Hematopoietic multipotent progenitor cell treated with erythropoietin and hydrocortisone succinate and interleukin-3 and kit ligand, for 8 days (in vitro differentiated cells): ENCODE measurements around the gene HTRA3.
"Not testable (repeated sequence)": the region's sequence is repeated elsewhere in the genome, so short reads cannot be mapped to it uniquely, and the experiment has no call there.

ENCODE experiments used
- DNase-seq: peaks from one replicate; pipeline ENCODE4 v3.0.0-alpha.2; 2015

Gene HTRA3

DNA sequence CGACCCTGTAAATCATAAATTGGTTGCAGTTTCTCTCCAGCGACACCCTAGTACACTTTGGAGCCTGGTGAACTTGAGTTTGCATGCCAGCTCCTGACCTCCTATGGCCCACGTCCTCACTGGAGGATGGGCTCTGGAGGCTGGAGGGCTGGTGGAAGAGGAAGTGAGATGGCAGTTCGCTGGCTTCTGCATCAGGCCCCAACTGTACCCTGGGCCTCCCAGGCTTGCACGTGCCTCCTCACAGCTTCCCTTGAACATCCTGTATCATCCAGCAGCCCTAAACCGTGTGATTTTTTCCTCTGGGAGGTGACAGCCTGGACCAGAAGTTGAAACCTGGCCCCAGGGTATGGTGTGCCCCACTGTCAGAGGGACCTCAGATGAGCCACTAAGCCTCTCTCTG is 78.5 kb downstream of the HTRA3 start:
- DNase-seq, result no peak

DNA sequence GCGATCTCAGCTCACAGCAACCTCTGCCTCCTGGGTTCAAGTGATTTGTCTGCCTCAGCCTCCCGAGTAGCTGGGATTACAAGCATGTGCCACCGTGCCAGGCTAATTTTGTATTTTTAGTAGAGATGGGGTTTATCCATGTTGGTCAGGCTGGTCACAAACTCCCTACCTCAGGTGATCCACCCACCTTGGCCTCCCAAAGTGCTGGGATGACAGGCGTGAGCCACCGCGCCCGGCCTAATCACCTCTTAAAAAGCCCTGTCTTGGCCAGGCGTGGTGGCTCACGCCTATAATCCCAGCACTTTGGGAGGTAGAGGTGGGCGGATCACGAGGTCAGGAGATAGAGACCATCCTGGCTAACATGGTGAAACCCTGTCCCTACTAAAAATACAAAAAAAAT is 79.7 kb downstream of the HTRA3 start:
- not testable (repeated sequence) for DNase-seq

DNA sequence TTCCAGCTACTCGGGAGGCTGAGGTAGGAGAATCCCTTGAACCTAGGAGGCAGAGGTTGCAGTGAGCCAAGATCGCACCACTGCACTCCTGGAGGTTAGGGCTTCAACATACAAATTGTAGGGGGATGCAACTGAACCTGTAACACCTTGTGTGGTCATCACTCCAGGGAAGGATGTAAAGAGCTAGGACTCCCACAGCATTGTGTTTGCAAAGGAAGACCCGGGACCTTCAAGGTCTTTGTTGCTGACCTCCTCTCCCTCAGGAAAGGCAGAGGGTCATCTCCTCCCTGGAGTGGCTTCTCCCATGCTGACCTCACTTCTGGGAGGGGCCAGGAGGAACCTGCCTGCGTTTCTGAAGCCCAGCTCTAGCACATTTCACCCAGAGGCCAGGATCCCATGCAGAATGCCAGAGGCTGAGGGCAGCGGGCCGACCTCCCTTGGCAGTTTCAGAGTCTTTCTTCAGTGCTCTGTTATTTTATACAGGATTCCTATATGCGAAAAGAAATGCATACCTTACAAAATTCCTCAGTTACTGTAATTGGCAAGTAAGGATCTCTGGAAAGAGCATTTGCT is 80.2 kb downstream of the HTRA3 start:
- DNase-seq, result no peak

DNA sequence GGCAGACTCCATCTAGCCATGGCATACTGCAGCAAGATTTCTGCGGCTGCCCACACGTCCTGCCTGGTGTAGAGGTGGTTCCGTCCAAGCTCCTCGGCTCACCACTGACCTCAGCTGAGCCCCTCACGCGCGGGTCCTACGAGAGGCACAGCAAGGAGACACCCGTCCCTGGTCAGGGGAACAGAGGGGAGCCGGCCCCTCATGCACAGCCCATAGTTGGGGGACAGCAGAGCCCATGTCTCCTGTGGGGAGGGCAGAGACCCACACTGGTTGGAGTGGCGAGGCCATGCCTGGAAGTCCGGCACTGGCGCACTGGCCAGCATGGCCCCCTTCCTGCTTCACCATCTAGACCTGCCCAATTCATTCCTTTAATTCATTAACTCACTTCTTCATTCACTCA is 80.8 kb downstream of the HTRA3 start:
- no peak for DNase-seq

DNA sequence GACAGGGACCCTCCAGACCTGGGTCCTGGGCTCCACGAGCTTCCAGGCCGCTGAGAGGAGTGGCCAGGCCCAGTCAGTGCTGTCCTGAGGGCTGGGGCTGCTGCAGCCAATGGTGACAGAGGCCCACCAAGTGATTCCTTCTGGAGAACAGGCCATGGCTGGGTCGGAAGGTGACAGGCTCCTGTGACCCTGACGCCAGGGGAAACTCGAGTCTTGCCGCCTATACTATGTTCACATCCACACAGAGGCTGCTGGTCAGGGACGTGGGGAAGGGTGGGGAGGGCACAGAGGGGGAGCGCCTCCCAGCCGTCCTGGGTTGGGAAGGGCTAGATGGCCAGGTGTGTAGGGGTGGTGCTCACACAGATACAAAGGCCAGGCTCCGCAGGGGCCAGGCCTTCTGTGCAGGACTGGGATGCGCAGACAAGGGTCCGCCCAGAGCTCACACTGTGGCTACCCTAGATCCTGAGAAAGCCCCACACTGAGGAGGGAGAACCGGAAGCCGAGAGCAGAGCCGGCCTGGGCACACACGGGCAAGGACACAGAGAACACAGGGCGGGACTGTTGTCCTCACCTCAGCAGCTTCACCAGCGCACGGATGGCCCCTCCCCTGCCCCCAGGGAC is 81.4 kb downstream of the HTRA3 start:
- no peak for DNase-seq

DNA sequence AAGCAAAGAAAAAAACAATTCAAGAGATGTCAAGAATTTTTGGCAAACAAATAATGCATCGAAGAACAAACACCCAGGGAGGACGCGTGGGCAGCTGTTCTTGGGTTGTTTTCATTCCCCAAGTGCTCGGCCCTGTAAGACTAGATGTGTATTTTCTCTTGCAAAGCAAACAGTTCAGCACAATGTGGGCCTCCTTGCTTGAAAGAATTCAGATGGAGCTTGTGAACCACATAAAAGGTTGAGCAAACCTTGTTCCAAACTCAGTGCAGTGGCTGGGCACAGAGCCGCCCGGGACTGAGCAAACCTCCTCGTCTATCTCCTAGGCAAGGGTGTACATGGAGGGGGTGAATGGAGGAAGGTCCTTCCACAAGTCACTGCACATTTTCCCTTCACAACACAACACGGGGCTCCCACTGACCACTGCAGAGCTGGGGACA is 82.4 kb downstream of the HTRA3 start:
- no peak for DNase-seq

DNA sequence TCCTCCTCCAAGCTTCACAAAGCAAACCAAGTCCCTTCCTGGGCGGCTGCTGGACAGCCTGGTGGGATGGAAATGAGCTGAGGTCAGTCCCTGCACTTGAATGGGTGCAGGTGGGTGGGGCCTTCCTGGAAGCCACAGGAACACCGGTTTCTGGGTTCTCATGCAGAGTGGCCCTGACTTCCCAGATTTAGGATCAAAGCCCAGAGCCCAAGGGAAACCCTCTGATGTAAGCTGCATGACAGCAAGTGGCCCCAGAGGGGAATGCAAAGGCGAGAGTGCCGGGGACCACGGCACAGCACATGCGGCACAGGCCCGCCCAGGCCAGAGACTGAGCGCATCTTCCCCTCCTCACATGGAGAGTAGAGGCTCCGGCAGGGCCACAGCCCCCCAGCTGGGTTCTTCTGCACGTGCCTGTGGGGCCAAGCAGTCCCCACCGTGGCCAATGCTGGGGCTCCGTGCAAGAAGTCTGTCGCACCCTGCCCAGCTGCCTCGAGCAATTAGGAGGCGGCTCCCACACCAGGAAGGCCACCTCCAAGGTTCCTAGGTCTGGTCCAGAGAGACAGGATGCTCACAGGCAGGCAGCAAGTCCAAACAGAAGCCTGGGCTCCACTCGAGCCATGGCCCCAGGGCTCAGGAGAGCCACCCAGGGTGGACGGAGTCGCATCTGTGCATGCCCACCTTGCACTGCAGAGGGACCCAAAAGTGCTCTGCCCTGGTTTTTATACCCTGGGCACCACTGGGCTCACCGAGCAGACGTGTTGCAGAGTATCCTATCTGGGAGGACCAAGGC is 83.0 kb downstream of the HTRA3 start:
- DNase-seq, result no peak

DNA sequence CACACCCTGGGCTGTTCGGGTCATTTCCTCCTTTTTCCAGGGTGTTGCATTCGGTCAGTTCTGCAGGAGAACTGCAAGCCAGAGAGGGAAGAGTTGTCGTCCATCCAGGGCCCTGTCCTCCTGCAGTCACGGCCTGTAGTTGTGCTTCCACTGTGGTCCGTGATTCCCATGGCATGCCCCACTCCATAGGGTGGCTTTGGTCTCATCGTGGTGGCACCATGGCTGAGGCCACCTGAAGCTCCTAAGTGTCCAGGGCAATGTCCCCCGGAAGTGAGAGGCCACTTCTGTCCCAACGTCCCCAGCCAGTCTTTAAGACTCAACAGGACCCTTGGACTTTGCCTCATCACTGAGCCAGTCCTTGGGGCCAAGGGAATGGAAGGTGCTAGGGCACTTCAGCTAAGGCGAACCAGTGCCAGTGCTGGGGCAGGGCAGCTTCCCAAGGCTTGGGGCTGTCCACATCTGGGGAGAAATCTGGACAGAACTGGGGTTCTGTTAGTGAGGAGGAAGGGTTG is 83.7 kb downstream of the HTRA3 start:
- no peak for DNase-seq

DNA sequence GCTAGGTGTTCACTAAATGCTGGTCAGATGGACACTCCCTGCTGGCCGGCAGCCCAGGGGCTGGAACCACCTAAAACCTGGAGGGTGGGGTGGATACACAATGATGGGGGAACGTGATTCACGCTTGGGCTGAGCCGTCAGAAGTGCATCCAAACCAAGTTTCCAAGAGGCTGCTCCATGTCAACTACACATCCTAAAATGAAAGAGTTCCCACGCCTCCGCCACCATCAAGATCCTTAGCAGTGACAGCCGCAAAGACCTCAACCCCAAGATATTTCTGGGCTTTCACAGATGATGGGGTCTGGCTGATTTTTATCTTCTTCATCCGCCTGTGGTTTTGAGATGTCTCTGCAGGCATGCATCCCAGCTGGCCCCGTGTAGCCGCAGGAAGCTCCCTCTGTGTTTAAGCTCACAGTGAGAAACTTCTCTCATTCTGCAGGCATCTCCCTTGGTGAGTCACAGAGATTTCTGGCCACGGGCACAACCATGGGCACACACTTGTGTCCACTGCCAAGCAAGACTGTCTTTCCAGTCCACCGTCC is 84.4 kb downstream of the HTRA3 start:
- DNase-seq, result no peak

DNA sequence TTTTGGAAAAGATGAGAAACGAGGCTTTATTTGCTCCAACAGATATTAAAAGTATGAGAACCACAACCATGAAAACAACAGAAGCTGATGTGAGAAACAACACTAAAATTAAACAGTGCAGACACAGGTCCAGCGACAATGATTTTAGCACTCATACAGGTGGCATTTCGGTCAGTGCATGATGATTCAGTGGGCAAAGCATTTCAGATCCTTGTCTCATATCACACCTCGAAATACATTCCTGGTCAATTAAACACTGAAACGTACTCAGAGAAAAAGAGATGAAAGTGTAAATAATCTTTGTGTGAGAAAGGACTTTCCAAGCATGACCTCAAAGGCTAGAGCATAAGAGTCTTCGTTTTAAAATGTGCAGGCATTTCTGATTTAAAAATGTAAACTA is 85.8 kb downstream of the HTRA3 start:
- no peak for DNase-seq

DNA sequence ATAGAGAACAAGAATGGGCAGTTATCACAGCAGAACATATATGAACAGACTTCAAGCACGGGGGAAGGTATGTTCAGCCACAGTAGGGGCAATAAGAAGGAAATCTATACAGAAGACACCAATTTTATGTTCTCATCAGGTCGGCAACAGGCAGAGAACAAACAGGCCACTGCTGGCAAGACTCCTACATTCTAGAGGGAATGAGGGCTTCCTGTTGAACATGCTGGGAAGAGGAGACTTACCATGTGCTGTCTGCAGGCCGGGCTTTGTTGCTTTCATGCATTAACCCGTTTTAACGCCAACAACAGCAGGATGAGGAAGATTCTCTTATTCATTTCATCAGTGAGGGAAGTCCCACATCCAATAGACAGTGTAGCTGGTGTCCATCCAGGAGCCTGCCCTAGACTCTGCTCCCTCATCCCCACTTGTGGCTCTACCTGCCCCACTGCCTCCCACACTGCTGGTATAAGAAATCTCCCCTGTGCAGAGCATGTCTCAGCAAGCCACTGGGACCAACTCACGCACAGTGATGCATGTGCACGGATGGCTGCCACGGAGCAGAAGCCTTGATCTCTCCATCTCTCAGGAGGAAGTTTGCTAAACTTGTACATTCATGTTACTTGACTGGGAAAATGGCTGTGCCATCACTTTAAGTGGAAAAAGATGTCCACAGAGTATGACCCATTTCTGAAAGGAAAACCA is 86.5 kb downstream of the HTRA3 start:
- DNase-seq, result no peak
